GM23338 (cell line): ENCODE measurements around the gene PRSS37. TPM values are rescaled to one million over a fixed set of nuclear protein-coding genes. Genes with fewer than 3 reads are reported as not detected.

Experiments
- ATAC-seq: fragments of 200-7000 bp; cut with Tn5 transposase; 3 replicates; pipeline ENCODE4 v1.9.1; 2020
- DNase-seq: peaks from one replicate; pipeline ENCODE4 v3.0.0-alpha.2; 2015; ENCODE audit warnings: low spot score
- H2AFZ ChIP-seq: fragments of 200-600 bp; sonication (generic); 2 replicates; pipeline ENCODE4 v1.8.0; 2016; ENCODE audit warnings: antibody characterized with exemption, mild to moderate bottlenecking, moderate library complexity
- H3F3A ChIP-seq: fragments of 200-600 bp; sonication (generic); replicated peaks from 2 replicates; pipeline ENCODE4 v1.8.0; 2017; ENCODE audit warnings: antibody characterized with exemption, mixed run types, low read depth
- H3K27ac ChIP-seq: fragments of 200-600 bp; sonication (generic); 2 replicates; pipeline ENCODE4 v1.6.1; 2016; ENCODE audit warnings: low read depth
- H3K27me3 ChIP-seq: fragments of 200-600 bp; sonication (generic); 2 replicates; pipeline ENCODE4 v1.8.0; 2016; ENCODE audit warnings: mild to moderate bottlenecking, mixed run types, moderate library complexity; ENCODE audit not compliant: insufficient read depth
- H3K36me3 ChIP-seq: fragments of 200-600 bp; sonication (generic); 2 replicates; pipeline ENCODE4 v1.8.0; 2016; ENCODE audit warnings: mild to moderate bottlenecking; ENCODE audit not compliant: insufficient read depth
- H3K4me1 ChIP-seq: fragments of 200-600 bp; sonication (generic); 2 replicates; pipeline ENCODE4 v1.8.0; 2016; ENCODE audit warnings: mild to moderate bottlenecking, moderate library complexity; ENCODE audit not compliant: insufficient read depth
- H3K4me2 ChIP-seq: fragments of 200-600 bp; sonication (generic); 2 replicates; pipeline ENCODE4 v1.7.1; 2017; ENCODE audit warnings: mixed run types
- H3K4me3 ChIP-seq: fragments of 200-600 bp; sonication (generic); 2 replicates; pipeline ENCODE4 v1.6.1; 2016; ENCODE audit warnings: mixed run types
- H3K79me2 ChIP-seq: fragments of 200-600 bp; sonication (generic); replicated peaks from 2 replicates; pipeline ENCODE4 v1.8.0; 2017; ENCODE audit warnings: mild to moderate bottlenecking; ENCODE audit not compliant: insufficient read depth
- H3K9me2 ChIP-seq: fragments of 200-600 bp; sonication (generic); 2 replicates; pipeline ENCODE4 v1.8.0; 2017; ENCODE audit not compliant: insufficient read depth
- H4K20me1 ChIP-seq: fragments of 200-600 bp; sonication (generic); replicated peaks from 2 replicates; pipeline ENCODE4 v1.8.0; 2017; ENCODE audit warnings: mild to moderate bottlenecking; ENCODE audit not compliant: insufficient read depth
- H3K27ac Mint-ChIP-seq: 2 replicates; pipeline ENCODE4 v1.8.0; 2020; ENCODE audit warnings: inconsistent platforms, mild to moderate bottlenecking, moderate library complexity, mixed read lengths
- H3K27me3 Mint-ChIP-seq: 3 replicates; pipeline ENCODE4 v1.8.0; 2022; ENCODE audit warnings: low read depth, mild to moderate bottlenecking, moderate library complexity, mixed read lengths, inconsistent platforms; ENCODE audit not compliant: insufficient read depth, poor library complexity
- H3K36me3 Mint-ChIP-seq: 3 replicates; pipeline ENCODE4 v1.8.0; 2021; ENCODE audit warnings: low read depth, mild to moderate bottlenecking, inconsistent platforms, moderate library complexity, mixed read lengths
- H3K4me1 Mint-ChIP-seq: 3 replicates; pipeline ENCODE4 v1.8.0; 2020; ENCODE audit warnings: mild to moderate bottlenecking, inconsistent platforms, mixed read lengths
- H3K4me3 Mint-ChIP-seq: 3 replicates; pipeline ENCODE4 v1.8.0; 2021; ENCODE audit warnings: moderate library complexity, mild to moderate bottlenecking, inconsistent platforms, mixed read lengths
- H3K9me3 Mint-ChIP-seq: 3 replicates; pipeline ENCODE4 v1.8.0; 2020; ENCODE audit warnings: moderate library complexity, mild to moderate bottlenecking, inconsistent platforms, mixed read lengths
- CREB1 ChIP-seq: fragments of 250-450 bp; sonication (Bioruptor Pico); IDR thresholded peaks from 2 replicates; pipeline ENCODE4 v1.5.0; 2020; ENCODE audit warnings: low read depth, mild to moderate bottlenecking, moderate library complexity
- ETS1 ChIP-seq: IDR thresholded peaks from 2 replicates; pipeline ENCODE4 v1.6.1; 2016; ENCODE audit warnings: antibody characterized with exemption
- NANOG ChIP-seq: IDR thresholded peaks from 2 replicates; pipeline ENCODE4 v1.6.1; 2016; ENCODE audit warnings: antibody characterized with exemption, borderline replicate concordance
- POLR2AphosphoS5 ChIP-seq: IDR thresholded peaks from 2 replicates; pipeline ENCODE4 v1.6.1; 2016; ENCODE audit warnings: antibody characterized with exemption, low read depth
- STAT1 ChIP-seq: IDR thresholded peaks from one replicate; pipeline ENCODE4 v1.6.1; 2016; ENCODE audit warnings: antibody characterized with exemption; ENCODE audit not compliant: unreplicated experiment
- ZNF331 ChIP-seq: fragments of 250-450 bp; sonication (Bioruptor Pico); IDR thresholded peaks from 2 replicates; pipeline ENCODE4 v1.5.0; 2020; ENCODE audit warnings: low read depth, mild to moderate bottlenecking, moderate library complexity
- polyA plus RNA-seq: library from polyadenylated mRNA; unstranded; fragments of >200 nt; fragmentation: Nextera tagmentation; extraction: Ambion mirVana; gene quantifications from 2 replicates; pipeline ENCODE4 v1.2.1, GENCODE V29; 2016
- total RNA-seq: library from RNA; depleted of rRNA; stranded (reverse); fragments of >200 nt; shearing (Covaris generic); gene quantifications from 2 replicates; pipeline ENCODE4 v1.2.3, GENCODE V29; 2014
- TF ChIP-seq, protein P1 (sequence below): fragments of 250-450 bp; sonication (Bioruptor Pico); IDR thresholded peaks from 2 replicates; pipeline ENCODE4 v1.5.0; 2020; ENCODE audit warnings: mild to moderate bottlenecking, moderate library complexity

Gene PRSS37
- total and polyA plus RNA-seq, 2 experiments from 2014 or later: 0.58 TPM; not detected in 1

DNA sequence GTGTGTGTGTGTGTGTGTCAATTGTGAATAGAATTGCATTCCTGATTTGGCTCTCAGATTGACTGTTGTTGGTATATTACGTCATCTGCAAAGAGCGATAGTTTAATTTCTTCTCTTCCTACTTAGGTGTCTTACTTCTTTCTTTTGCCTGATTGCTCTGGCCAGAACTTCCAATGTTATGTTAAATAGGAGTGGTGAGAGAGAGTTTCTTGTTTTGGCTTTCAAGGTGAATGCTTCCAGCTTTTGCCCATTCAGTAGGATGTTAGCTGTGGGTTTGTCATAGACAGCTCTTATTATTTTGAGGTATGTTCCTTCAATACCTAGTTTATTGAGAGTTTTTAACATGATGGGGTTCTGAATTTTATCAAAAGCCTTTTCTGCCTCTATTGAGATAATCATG lies 34.2 kb upstream of the PRSS37 start (continued):
- TF ChIP-seq ETS1: no peak

GRCh38 chr7:141874787-141875186 lies 33.5 kb upstream of the PRSS37 start:
- peaks cover 18% of the 10 kb centered on the region for H3K4me1 ChIP-seq
- H2AFZ ChIP-seq: peak overlapping the region; percentile 9; the same call in 1 of the 2 replicates
- DNase-seq (peak; percentile 32), ATAC-seq (peak; percentile 87)
- no peaks in the 10 kb centered on the region for H3K27me3 Mint-ChIP-seq
- TF ChIP-seq POLR2AphosphoS5: no peak
- TF ChIP-seq NANOG: no peak
- no peak for TF ChIP-seq ZNF331
- TF ChIP-seq, protein P1, sequence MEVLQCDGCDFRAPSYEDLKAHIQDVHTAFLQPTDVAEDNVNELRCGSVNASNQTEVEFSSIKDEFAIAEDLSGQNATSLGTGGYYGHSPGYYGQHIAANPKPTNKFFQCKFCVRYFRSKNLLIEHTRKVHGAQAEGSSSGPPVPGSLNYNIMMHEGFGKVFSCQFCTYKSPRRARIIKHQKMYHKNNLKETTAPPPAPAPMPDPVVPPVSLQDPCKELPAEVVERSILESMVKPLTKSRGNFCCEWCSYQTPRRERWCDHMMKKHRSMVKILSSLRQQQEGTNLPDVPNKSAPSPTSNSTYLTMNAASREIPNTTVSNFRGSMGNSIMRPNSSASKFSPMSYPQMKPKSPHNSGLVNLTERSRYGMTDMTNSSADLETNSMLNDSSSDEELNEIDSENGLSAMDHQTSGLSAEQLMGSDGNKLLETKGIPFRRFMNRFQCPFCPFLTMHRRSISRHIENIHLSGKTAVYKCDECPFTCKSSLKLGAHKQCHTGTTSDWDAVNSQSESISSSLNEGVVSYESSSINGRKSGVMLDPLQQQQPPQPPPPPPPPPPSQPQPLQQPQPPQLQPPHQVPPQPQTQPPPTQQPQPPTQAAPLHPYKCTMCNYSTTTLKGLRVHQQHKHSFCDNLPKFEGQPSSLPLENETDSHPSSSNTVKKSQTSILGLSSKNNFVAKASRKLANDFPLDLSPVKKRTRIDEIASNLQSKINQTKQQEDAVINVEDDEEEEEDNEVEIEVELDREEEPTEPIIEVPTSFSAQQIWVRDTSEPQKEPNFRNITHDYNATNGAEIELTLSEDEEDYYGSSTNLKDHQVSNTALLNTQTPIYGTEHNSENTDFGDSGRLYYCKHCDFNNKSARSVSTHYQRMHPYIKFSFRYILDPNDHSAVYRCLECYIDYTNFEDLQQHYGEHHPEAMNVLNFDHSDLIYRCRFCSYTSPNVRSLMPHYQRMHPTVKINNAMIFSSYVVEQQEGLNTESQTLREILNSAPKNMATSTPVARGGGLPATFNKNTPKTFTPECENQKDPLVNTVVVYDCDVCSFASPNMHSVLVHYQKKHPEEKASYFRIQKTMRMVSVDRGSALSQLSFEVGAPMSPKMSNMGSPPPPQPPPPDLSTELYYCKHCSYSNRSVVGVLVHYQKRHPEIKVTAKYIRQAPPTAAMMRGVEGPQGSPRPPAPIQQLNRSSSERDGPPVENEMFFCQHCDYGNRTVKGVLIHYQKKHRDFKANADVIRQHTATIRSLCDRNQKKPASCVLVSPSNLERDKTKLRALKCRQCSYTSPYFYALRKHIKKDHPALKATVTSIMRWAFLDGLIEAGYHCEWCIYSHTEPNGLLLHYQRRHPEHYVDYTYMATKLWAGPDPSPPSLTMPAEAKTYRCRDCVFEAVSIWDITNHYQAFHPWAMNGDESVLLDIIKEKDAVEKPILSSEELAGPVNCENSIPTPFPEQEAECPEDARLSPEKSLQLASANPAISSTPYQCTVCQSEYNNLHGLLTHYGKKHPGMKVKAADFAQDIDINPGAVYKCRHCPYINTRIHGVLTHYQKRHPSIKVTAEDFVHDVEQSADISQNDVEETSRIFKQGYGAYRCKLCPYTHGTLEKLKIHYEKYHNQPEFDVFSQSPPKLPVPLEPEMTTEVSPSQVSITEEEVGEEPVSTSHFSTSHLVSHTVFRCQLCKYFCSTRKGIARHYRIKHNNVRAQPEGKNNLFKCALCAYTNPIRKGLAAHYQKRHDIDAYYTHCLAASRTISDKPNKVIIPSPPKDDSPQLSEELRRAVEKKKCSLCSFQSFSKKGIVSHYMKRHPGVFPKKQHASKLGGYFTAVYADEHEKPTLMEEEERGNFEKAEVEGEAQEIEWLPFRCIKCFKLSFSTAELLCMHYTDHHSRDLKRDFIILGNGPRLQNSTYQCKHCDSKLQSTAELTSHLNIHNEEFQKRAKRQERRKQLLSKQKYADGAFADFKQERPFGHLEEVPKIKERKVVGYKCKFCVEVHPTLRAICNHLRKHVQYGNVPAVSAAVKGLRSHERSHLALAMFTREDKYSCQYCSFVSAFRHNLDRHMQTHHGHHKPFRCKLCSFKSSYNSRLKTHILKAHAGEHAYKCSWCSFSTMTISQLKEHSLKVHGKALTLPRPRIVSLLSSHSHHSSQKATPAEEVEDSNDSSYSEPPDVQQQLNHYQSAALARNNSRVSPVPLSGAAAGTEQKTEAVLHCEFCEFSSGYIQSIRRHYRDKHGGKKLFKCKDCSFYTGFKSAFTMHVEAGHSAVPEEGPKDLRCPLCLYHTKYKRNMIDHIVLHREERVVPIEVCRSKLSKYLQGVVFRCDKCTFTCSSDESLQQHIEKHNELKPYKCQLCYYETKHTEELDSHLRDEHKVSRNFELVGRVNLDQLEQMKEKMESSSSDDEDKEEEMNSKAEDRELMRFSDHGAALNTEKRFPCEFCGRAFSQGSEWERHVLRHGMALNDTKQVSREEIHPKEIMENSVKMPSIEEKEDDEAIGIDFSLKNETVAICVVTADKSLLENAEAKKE: 0 out of 2 replicates have a peak, but pooled peaks have one; percentile 63
- TF ChIP-seq STAT1: no peak
- TF ChIP-seq CREB1 (CRISPR knock-in tag): no peak
- peak overlapping the region; percentile 49 for H3K4me2 ChIP-seq
- no peaks in the 10 kb centered on the region for H4K20me1 ChIP-seq
- no peak overlapping the region for H3K4me3 Mint-ChIP-seq
- peaks cover 24% of the 10 kb centered on the region for H3K4me1 Mint-ChIP-seq
- H3K36me3 ChIP-seq: no peaks in the 10 kb centered on the region
- H3K27ac Mint-ChIP-seq: no peak overlapping the region
- no peaks in the 10 kb centered on the region for H3K27me3 ChIP-seq
- H3F3A ChIP-seq: no peaks in the 10 kb centered on the region
- no peaks in the 10 kb centered on the region for H3K36me3 Mint-ChIP-seq
- no peak overlapping the region for H3K4me3 ChIP-seq
- H3K9me3 Mint-ChIP-seq: no peaks in the 10 kb centered on the region
- H3K27ac ChIP-seq: peak overlapping the region; percentile 33; the same call in 1 of the 2 replicates
- no peaks in the 10 kb centered on the region for H3K79me2 ChIP-seq
- H3K9me2 ChIP-seq: no peaks in the 10 kb centered on the region; the same call in 1 of the 2 replicates
